Measurements from ENCODE around the gene SLIT1.

- TF ChIP-seq ESRRG (CRISPR knock-in tag; IDR thresholded peaks at IDR 0.05) (no peak), ZNF8 (CRISPR knock-in tag; IDR thresholded peaks at IDR 0.05) (no peak), RARB (CRISPR knock-in tag; IDR thresholded peaks at IDR 0.05) (no peak), PATZ1 (CRISPR knock-in tag; IDR thresholded peaks at IDR 0.05; ENCODE audit: borderline replicate concordance) (no peak), GLIS3 (CRISPR knock-in tag; IDR thresholded peaks at IDR 0.05) (no peak), CREB5 (CRISPR knock-in tag; IDR thresholded peaks at IDR 0.05; ENCODE audit: low read depth) (no peak)
Measured at GRCh38 chr10:97063983-97064837, 121.5 kb downstream of the SLIT1 start.
